GM23338 (cell line): ENCODE data around the gene EPB41L4A. TPM values are rescaled to one million over a fixed set of nuclear protein-coding genes. Genes with fewer than 3 reads are reported as not detected.
A peak's percentile ranks its signal among the peaks of the same experiment; 100 is the strongest.

ENCODE experiments used
- ATAC-seq: fragments of 200-7000 bp; cut with Tn5 transposase; 3 replicates; pipeline ENCODE4 v1.9.1; 2020
- DNase-seq: peaks from one replicate; pipeline ENCODE4 v3.0.0-alpha.2; 2015; ENCODE audit warnings: low spot score
- H2AFZ ChIP-seq: fragments of 200-600 bp; sonication (generic); 2 replicates; pipeline ENCODE4 v1.8.0; 2016; ENCODE audit warnings: antibody characterized with exemption, mild to moderate bottlenecking, moderate library complexity
- H3F3A ChIP-seq: fragments of 200-600 bp; sonication (generic); replicated peaks from 2 replicates; pipeline ENCODE4 v1.8.0; 2017; ENCODE audit warnings: antibody characterized with exemption, mixed run types, low read depth
- H3K27ac ChIP-seq: fragments of 200-600 bp; sonication (generic); 2 replicates; pipeline ENCODE4 v1.6.1; 2016; ENCODE audit warnings: low read depth
- H3K27me3 ChIP-seq: fragments of 200-600 bp; sonication (generic); 2 replicates; pipeline ENCODE4 v1.8.0; 2016; ENCODE audit warnings: mild to moderate bottlenecking, mixed run types, moderate library complexity; ENCODE audit not compliant: insufficient read depth
- H3K36me3 ChIP-seq: fragments of 200-600 bp; sonication (generic); 2 replicates; pipeline ENCODE4 v1.8.0; 2016; ENCODE audit warnings: mild to moderate bottlenecking; ENCODE audit not compliant: insufficient read depth
- H3K4me1 ChIP-seq: fragments of 200-600 bp; sonication (generic); 2 replicates; pipeline ENCODE4 v1.8.0; 2016; ENCODE audit warnings: mild to moderate bottlenecking, moderate library complexity; ENCODE audit not compliant: insufficient read depth
- H3K4me2 ChIP-seq: fragments of 200-600 bp; sonication (generic); 2 replicates; pipeline ENCODE4 v1.7.1; 2017; ENCODE audit warnings: mixed run types
- H3K4me3 ChIP-seq: fragments of 200-600 bp; sonication (generic); 2 replicates; pipeline ENCODE4 v1.6.1; 2016; ENCODE audit warnings: mixed run types
- H3K79me2 ChIP-seq: fragments of 200-600 bp; sonication (generic); replicated peaks from 2 replicates; pipeline ENCODE4 v1.8.0; 2017; ENCODE audit warnings: mild to moderate bottlenecking; ENCODE audit not compliant: insufficient read depth
- H3K9me2 ChIP-seq: fragments of 200-600 bp; sonication (generic); 2 replicates; pipeline ENCODE4 v1.8.0; 2017; ENCODE audit not compliant: insufficient read depth
- H4K20me1 ChIP-seq: fragments of 200-600 bp; sonication (generic); replicated peaks from 2 replicates; pipeline ENCODE4 v1.8.0; 2017; ENCODE audit warnings: mild to moderate bottlenecking; ENCODE audit not compliant: insufficient read depth
- H3K27ac Mint-ChIP-seq: 2 replicates; pipeline ENCODE4 v1.8.0; 2020; ENCODE audit warnings: inconsistent platforms, mild to moderate bottlenecking, moderate library complexity, mixed read lengths
- H3K27me3 Mint-ChIP-seq: 3 replicates; pipeline ENCODE4 v1.8.0; 2022; ENCODE audit warnings: low read depth, mild to moderate bottlenecking, moderate library complexity, mixed read lengths, inconsistent platforms; ENCODE audit not compliant: insufficient read depth, poor library complexity
- H3K36me3 Mint-ChIP-seq: 3 replicates; pipeline ENCODE4 v1.8.0; 2021; ENCODE audit warnings: low read depth, mild to moderate bottlenecking, inconsistent platforms, moderate library complexity, mixed read lengths
- H3K4me1 Mint-ChIP-seq: 3 replicates; pipeline ENCODE4 v1.8.0; 2020; ENCODE audit warnings: mild to moderate bottlenecking, inconsistent platforms, mixed read lengths
- H3K4me3 Mint-ChIP-seq: 3 replicates; pipeline ENCODE4 v1.8.0; 2021; ENCODE audit warnings: moderate library complexity, mild to moderate bottlenecking, inconsistent platforms, mixed read lengths
- H3K9me3 Mint-ChIP-seq: 3 replicates; pipeline ENCODE4 v1.8.0; 2020; ENCODE audit warnings: moderate library complexity, mild to moderate bottlenecking, inconsistent platforms, mixed read lengths
- CREB1 ChIP-seq: fragments of 250-450 bp; sonication (Bioruptor Pico); IDR thresholded peaks from 2 replicates; pipeline ENCODE4 v1.5.0; 2020; ENCODE audit warnings: low read depth, mild to moderate bottlenecking, moderate library complexity
- ETS1 ChIP-seq: IDR thresholded peaks from 2 replicates; pipeline ENCODE4 v1.6.1; 2016; ENCODE audit warnings: antibody characterized with exemption
- EZH2 ChIP-seq: fragments of 200-600 bp; sonication (generic); IDR thresholded peaks from one replicate; pipeline ENCODE4 v1.8.0; 2017; ENCODE audit warnings: antibody characterized with exemption, mild to moderate bottlenecking, low read depth; ENCODE audit not compliant: unreplicated experiment
- EZH2phosphoT487 ChIP-seq: fragments of 200-600 bp; sonication (generic); IDR thresholded peaks from one replicate; pipeline ENCODE4 v1.8.1; 2018; ENCODE audit warnings: antibody characterized with exemption; ENCODE audit not compliant: unreplicated experiment
- JUNB ChIP-seq: IDR thresholded peaks from one replicate; pipeline ENCODE4 v1.6.1; 2016; ENCODE audit warnings: antibody characterized with exemption; ENCODE audit not compliant: unreplicated experiment
- NANOG ChIP-seq: IDR thresholded peaks from 2 replicates; pipeline ENCODE4 v1.6.1; 2016; ENCODE audit warnings: antibody characterized with exemption, borderline replicate concordance
- POLR2AphosphoS5 ChIP-seq: IDR thresholded peaks from 2 replicates; pipeline ENCODE4 v1.6.1; 2016; ENCODE audit warnings: antibody characterized with exemption, low read depth
- STAT1 ChIP-seq: IDR thresholded peaks from one replicate; pipeline ENCODE4 v1.6.1; 2016; ENCODE audit warnings: antibody characterized with exemption; ENCODE audit not compliant: unreplicated experiment
- ZNF114 ChIP-seq: fragments of 250-450 bp; sonication (Bioruptor Pico); IDR thresholded peaks from 2 replicates; pipeline ENCODE4 v1.5.0; 2020; ENCODE audit warnings: mild to moderate bottlenecking, moderate library complexity
- ZNF331 ChIP-seq: fragments of 250-450 bp; sonication (Bioruptor Pico); IDR thresholded peaks from 2 replicates; pipeline ENCODE4 v1.5.0; 2020; ENCODE audit warnings: low read depth, mild to moderate bottlenecking, moderate library complexity
- polyA plus RNA-seq: library from polyadenylated mRNA; unstranded; fragments of >200 nt; fragmentation: Nextera tagmentation; extraction: Ambion mirVana; gene quantifications from 2 replicates; pipeline ENCODE4 v1.2.1, GENCODE V29; 2016
- total RNA-seq: library from RNA; depleted of rRNA; stranded (reverse); fragments of >200 nt; shearing (Covaris generic); gene quantifications from 2 replicates; pipeline ENCODE4 v1.2.3, GENCODE V29; 2014
- TF ChIP-seq, protein P1 (sequence below), 2 experiments: fragments of 200-600 bp in 1 of 2; sonication (generic) in 1 of 2; conservative IDR thresholded peaks; 2 replicates each; pipeline versions ENCODE4 v1.5.1 to v1.6.1; 2016 to 2017; ENCODE audit warnings: antibody characterized with exemption in 2 of 2, low read depth in 2 of 2, mild to moderate bottlenecking in 2 of 2, moderate library complexity in 1 of 2
- TF ChIP-seq, protein P2 (sequence below): fragments of 250-450 bp; sonication (Bioruptor Pico); IDR thresholded peaks from 2 replicates; pipeline ENCODE4 v1.5.0; 2020; ENCODE audit warnings: mild to moderate bottlenecking, moderate library complexity

EPB41L4A gene
- total and polyA plus RNA-seq, 2 experiments from 2014 or later: 5.7 to 6.0 TPM

GRCh38 chr5:112413611-112414010 lies 5.5 kb downstream of the EPB41L4A start (continued):
- TF ChIP-seq, protein P1, sequence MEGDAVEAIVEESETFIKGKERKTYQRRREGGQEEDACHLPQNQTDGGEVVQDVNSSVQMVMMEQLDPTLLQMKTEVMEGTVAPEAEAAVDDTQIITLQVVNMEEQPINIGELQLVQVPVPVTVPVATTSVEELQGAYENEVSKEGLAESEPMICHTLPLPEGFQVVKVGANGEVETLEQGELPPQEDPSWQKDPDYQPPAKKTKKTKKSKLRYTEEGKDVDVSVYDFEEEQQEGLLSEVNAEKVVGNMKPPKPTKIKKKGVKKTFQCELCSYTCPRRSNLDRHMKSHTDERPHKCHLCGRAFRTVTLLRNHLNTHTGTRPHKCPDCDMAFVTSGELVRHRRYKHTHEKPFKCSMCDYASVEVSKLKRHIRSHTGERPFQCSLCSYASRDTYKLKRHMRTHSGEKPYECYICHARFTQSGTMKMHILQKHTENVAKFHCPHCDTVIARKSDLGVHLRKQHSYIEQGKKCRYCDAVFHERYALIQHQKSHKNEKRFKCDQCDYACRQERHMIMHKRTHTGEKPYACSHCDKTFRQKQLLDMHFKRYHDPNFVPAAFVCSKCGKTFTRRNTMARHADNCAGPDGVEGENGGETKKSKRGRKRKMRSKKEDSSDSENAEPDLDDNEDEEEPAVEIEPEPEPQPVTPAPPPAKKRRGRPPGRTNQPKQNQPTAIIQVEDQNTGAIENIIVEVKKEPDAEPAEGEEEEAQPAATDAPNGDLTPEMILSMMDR (conservative IDR thresholded peaks at IDR 0.05; ENCODE audit: low read depth in 2 of 2): no peak
- no peak for TF ChIP-seq ZNF114 (CRISPR knock-in tag)

- Mint-ChIP-seq H3K27ac (no peak overlapping the region), H3K36me3 (no peaks in the 10 kb centered on the region), H3K4me3 (no peak overlapping the region), H3K27me3 (peaks cover 8% of the 10 kb centered on the region), H3K4me1 (peaks cover 20% of the 10 kb centered on the region), H3K9me3 (no peaks in the 10 kb centered on the region)
- Histone ChIP-seq H3K36me3 (no peaks in the 10 kb centered on the region), H3K27ac (no peak overlapping the region), H3K27me3 (peaks cover 12% of the 10 kb centered on the region), H3F3A (no peaks in the 10 kb centered on the region), H2AFZ (0 out of 2 replicates have a peak overlapping the region, but pooled peaks have one; percentile 28), H4K20me1 (no peaks in the 10 kb centered on the region), H3K4me1 (peaks cover 15% of the 10 kb centered on the region; the same call in 1 of the 2 replicates), H3K4me3 (no peak overlapping the region), H3K4me2 (no peak overlapping the region), H3K79me2 (no peaks in the 10 kb centered on the region), H3K9me2 (no peaks in the 10 kb centered on the region)
- DNase-seq: no peak
- no peak for ATAC-seq
- TF ChIP-seq, protein P2, sequence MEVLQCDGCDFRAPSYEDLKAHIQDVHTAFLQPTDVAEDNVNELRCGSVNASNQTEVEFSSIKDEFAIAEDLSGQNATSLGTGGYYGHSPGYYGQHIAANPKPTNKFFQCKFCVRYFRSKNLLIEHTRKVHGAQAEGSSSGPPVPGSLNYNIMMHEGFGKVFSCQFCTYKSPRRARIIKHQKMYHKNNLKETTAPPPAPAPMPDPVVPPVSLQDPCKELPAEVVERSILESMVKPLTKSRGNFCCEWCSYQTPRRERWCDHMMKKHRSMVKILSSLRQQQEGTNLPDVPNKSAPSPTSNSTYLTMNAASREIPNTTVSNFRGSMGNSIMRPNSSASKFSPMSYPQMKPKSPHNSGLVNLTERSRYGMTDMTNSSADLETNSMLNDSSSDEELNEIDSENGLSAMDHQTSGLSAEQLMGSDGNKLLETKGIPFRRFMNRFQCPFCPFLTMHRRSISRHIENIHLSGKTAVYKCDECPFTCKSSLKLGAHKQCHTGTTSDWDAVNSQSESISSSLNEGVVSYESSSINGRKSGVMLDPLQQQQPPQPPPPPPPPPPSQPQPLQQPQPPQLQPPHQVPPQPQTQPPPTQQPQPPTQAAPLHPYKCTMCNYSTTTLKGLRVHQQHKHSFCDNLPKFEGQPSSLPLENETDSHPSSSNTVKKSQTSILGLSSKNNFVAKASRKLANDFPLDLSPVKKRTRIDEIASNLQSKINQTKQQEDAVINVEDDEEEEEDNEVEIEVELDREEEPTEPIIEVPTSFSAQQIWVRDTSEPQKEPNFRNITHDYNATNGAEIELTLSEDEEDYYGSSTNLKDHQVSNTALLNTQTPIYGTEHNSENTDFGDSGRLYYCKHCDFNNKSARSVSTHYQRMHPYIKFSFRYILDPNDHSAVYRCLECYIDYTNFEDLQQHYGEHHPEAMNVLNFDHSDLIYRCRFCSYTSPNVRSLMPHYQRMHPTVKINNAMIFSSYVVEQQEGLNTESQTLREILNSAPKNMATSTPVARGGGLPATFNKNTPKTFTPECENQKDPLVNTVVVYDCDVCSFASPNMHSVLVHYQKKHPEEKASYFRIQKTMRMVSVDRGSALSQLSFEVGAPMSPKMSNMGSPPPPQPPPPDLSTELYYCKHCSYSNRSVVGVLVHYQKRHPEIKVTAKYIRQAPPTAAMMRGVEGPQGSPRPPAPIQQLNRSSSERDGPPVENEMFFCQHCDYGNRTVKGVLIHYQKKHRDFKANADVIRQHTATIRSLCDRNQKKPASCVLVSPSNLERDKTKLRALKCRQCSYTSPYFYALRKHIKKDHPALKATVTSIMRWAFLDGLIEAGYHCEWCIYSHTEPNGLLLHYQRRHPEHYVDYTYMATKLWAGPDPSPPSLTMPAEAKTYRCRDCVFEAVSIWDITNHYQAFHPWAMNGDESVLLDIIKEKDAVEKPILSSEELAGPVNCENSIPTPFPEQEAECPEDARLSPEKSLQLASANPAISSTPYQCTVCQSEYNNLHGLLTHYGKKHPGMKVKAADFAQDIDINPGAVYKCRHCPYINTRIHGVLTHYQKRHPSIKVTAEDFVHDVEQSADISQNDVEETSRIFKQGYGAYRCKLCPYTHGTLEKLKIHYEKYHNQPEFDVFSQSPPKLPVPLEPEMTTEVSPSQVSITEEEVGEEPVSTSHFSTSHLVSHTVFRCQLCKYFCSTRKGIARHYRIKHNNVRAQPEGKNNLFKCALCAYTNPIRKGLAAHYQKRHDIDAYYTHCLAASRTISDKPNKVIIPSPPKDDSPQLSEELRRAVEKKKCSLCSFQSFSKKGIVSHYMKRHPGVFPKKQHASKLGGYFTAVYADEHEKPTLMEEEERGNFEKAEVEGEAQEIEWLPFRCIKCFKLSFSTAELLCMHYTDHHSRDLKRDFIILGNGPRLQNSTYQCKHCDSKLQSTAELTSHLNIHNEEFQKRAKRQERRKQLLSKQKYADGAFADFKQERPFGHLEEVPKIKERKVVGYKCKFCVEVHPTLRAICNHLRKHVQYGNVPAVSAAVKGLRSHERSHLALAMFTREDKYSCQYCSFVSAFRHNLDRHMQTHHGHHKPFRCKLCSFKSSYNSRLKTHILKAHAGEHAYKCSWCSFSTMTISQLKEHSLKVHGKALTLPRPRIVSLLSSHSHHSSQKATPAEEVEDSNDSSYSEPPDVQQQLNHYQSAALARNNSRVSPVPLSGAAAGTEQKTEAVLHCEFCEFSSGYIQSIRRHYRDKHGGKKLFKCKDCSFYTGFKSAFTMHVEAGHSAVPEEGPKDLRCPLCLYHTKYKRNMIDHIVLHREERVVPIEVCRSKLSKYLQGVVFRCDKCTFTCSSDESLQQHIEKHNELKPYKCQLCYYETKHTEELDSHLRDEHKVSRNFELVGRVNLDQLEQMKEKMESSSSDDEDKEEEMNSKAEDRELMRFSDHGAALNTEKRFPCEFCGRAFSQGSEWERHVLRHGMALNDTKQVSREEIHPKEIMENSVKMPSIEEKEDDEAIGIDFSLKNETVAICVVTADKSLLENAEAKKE (CRISPR knock-in tag): no peak
- no peak for TF ChIP-seq EZH2
- TF ChIP-seq ETS1: no peak
- no peak for TF ChIP-seq NANOG
- TF ChIP-seq POLR2AphosphoS5: no peak
- TF ChIP-seq EZH2phosphoT487: no peak
- TF ChIP-seq STAT1: no peak
- TF ChIP-seq ZNF331: no peak
- no peak for TF ChIP-seq CREB1 (CRISPR knock-in tag)
- TF ChIP-seq, protein P1 (conservative IDR thresholded peaks at IDR 0.05; ENCODE audit: low read depth in 2 of 2): no peak
- TF ChIP-seq JUNB: no peak
- TF ChIP-seq ZNF114 (CRISPR knock-in tag): no peak
Measured at GRCh38 chr5:112412346-112412745, 6.7 kb downstream of the EPB41L4A start.
